NCI-H526 (cell line): ENCODE measurements around the gene FOXP3.
"Not testable (repeated sequence)": the region's sequence is repeated elsewhere in the genome, so short reads cannot be mapped to it uniquely, and the experiment has no call there.

Experiments used
- DNase-seq, 2 experiments: peaks; one replicate each; lab custom pipeline; 2025; lab: John Stamatoyannopoulos, UW

Gene FOXP3, protein sequence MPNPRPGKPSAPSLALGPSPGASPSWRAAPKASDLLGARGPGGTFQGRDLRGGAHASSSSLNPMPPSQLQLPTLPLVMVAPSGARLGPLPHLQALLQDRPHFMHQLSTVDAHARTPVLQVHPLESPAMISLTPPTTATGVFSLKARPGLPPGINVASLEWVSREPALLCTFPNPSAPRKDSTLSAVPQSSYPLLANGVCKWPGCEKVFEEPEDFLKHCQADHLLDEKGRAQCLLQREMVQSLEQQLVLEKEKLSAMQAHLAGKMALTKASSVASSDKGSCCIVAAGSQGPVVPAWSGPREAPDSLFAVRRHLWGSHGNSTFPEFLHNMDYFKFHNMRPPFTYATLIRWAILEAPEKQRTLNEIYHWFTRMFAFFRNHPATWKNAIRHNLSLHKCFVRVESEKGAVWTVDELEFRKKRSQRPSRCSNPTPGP

GRCh38 chrX:49264460-49264859 lies at the start of gene FOXP3:
Gene FOXP3 (minus strand): TSS chrX:49264710. CDS start chrX:49258505, 6,205 bp downstream.
- no peak for DNase-seq

DNA sequence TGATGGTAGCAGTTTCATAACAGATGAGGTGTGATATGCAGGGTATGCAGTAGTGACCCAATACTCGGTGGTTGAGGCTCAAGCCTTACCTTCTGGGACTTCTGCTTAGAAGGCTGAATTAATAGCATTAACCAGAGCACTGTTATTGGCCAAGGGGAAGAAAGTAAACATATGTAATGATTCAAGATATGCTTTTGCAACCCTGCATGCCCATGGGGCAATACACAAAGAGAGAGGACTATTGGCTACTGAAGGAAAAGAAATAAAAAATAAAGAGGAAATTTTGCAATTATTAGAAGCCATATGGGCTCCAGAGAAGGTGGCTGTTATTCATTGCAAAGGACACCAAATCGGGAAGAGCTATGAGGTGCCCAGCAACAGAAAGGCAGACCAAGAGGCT lies 47.7 kb upstream of the FOXP3 start:
- DNase-seq: no peak

DNA sequence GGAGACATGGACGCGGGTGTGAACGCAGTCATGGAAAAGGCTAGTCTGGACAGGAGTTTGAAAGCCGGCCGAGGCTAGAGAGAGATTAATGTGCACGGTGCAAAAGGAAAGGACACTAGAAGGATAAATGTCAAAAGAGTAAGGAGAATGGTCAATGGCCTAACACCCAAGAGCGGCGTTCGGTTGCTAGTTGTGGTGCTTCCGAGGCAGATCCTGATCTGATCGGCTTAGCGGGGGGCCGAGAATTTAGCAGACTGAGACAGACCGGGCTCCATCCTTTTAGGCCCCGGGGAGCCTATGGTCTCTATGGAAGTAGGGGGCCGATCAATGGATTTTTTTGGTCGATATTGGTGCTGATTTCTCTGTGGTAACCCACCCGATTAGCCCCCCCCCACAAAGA lies 45.9 kb upstream of the FOXP3 start:
- no peak for DNase-seq

DNA sequence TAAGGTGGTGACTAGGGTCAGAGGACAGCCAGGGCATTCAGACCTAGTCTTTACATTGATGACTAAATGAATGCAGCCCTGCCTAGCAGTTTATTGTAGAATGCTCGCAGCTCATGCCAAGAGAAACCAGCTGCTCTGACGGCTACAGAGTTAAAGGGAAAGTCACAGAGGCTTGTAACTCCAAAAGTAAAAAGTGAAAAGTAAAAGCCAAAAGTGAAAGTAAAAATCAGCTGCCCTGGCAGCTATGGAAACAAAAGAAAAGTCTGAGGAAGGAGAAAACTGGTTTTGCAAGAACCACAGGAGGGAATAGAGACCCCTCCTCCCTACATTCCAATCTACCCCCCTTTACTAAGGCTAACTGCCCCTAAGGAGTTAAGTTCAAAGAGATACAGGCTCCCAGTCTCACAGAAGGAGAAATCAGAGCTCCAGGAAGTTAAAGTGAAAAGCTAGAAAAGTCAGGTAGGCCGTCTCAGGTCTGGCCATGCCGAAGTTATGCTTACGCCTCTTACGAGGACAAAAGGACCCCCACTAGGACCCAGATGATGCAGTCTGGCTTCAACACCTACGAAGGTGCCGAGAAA lies 45.0 kb upstream of the FOXP3 start:
- DNase-seq: no peak

DNA sequence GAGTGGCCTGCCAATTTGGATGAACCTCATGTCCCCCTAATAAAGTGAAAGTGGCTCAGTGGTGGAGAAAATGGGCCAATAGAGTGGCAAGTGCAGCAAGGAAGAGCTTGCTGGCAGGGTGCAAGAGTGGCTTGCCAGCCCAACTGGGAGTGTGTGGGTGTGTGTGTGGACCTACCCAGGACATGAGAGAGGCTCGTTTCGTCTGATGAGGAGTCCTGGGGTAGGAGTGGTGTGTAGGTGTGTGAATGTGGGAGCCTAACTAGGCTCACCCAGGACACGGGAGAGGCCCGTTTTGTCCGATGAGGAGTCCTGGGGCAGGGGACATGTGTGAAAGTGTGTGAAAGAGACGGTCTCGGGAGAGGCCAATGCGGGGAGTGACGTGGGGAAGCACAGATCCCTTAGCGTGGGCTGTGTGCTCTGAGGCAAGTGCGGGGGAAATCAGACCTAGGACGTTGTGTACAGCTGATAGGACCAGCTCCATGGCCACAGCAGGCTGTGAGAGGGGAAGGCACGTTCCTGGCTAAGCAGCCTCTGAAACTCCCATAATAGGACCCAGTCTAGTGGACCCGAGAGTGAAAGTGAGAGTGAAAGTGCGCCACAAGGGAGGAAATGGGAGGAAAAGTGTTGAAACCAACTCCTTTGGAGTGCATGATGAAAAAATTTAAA lies 44.2 kb upstream of the FOXP3 start:
- DNase-seq: no peak

DNA sequence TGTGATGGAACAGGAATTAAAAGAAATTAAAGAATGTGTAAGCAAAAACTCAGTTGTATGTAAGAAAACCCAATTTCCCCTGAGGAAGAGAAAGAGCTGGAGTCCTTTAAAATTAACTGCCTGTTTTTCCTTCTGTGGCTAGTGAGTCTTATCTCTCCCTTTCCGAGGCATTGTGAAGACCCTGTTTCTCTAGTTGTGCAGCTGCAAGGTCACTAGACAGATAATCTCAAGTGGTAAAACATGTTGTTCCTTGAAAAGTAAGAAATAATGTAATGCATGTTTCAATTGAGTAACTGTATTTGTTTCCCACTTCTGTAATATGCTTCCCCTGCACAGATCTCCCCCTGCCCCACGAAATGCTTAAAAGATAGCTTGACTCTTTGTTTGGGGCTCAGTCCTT lies 43.3 kb upstream of the FOXP3 start:
- DNase-seq: not testable (repeated sequence)

GRCh38 chrX:49303346-49303745 lies 38.8 kb upstream of the FOXP3 start, which contains the start of gene GAGE10:
Gene GAGE10 (plus strand): TSS chrX:49303646. CDS start chrX:49304860, 1,214 bp downstream.
- DNase-seq: no peak

DNA sequence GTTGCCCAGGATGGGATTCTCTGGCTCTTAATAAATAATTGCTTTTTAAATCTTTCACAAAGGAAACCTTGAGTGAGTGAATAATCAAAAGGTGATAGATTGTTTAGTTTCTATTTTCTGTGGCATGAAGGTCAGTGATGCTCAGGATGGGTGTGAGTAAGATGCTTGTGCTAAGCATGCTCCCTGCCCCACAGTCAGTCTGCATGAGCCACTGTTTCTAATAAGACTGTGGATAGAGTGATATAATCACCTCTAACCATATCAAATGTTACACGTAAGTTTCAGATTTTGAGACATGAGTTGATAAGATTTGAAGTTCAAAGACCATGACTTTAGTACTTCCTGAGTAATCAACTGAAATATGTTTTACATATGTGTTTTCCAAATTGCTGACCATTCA lies 36.2 kb upstream of the FOXP3 start:
- no peak for DNase-seq

- not testable (repeated sequence) for DNase-seq
Observed at GRCh38 chrX:49299293-49299692, 34.8 kb upstream of the FOXP3 start.

- no peak for DNase-seq
Observed at GRCh38 chrX:49292400-49293362, 28.2 kb upstream of the FOXP3 start.

GRCh38 chrX:49291615-49292337 lies 27.3 kb upstream of the FOXP3 start:
- peak; percentile 12 to 64 for DNase-seq

DNA sequence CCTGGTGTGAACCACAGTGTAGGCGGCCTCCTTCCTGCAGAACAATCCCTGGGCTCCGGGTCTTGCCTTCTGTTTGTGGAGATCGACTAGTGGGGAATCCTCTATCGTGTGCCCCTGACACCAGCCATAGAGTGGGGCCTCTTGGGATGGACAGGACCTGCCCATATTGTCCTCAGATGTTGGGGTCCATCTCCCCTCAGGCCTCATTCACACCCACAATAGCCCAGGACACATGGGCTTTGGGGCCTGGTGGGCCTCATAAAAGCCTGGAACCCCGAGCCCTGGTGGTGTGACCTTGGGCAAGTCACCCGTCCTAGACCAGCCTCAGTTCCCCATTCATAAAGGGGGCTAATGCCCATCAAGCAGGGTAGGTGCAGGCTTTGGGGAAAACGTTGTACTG lies 25.7 kb upstream of the FOXP3 start:
- no peak for DNase-seq

GRCh38 chrX:49287665-49288064 lies 23.2 kb upstream of the FOXP3 start:
- no peak for DNase-seq

DNA sequence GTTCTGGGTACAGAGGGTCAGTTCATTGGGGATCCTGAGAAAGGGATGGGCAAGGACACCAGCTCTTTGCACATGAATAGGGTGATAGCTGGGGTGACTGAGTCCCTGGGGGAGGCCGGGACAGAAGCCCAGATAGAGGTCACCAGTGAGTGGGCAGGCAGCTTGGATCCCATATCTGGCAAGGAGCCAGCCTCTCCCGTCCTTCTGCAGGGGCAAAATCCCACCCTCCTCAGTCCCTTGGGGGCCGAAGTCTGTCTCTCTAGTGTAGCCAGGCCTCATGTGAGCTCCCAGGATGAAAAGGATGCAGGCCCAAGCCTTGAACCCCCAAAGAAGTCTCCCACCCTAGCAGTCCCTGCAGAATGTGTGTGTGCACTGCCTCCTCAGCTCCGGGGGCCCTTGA lies 22.1 kb upstream of the FOXP3 start:
- no peak for DNase-seq

DNA sequence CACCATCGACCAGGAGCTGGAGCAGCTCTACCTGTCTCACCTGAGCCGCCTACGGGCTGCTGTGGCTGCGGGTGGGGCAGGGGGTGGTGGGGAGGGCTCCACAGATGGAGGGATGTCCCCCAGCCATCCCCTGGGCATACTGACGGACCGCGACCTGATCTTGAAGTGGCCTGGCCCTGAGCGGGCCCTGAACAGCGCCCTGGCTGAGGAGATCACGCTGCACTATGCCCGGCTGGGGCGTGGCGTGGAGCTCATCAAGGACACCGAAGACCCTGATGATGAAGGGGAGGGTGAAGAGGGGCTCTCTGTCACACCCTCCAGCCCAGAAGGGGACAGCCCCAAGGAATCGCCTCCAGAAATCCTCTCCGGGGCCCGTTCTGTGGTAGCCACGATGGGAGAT lies 21.6 kb upstream of the FOXP3 start:
- DNase-seq: no peak

DNA sequence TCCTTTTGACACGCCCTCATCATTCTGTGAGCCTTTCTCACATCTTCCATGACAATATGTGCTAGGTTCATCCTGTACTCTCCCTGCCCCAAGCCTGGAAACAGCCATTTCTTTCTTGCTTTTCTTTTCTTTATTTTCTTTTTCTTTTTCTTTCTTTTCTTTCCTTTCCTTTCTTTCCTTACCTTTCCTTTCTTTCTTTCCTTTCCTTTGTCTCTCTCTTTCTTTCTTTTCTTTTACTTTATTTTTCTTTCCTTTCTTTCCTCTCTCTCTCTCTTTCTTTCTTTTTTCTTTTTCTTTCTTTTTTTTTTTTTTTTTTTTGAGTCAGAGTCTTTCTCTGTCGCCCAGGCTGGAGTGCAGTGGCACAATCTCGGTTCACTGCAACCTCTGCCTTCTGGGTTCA lies 19.7 kb upstream of the FOXP3 start:
- no peak for DNase-seq

GRCh38 chrX:49282647-49283011 lies 18.1 kb upstream of the FOXP3 start:
- DNase-seq: peak; percentile 9 to 37

GRCh38 chrX:49278081-49278480 lies 13.6 kb upstream of the FOXP3 start:
- DNase-seq: no peak

- no peak for DNase-seq
Observed at GRCh38 chrX:49277535-49277830, 13.0 kb upstream of the FOXP3 start.

DNA sequence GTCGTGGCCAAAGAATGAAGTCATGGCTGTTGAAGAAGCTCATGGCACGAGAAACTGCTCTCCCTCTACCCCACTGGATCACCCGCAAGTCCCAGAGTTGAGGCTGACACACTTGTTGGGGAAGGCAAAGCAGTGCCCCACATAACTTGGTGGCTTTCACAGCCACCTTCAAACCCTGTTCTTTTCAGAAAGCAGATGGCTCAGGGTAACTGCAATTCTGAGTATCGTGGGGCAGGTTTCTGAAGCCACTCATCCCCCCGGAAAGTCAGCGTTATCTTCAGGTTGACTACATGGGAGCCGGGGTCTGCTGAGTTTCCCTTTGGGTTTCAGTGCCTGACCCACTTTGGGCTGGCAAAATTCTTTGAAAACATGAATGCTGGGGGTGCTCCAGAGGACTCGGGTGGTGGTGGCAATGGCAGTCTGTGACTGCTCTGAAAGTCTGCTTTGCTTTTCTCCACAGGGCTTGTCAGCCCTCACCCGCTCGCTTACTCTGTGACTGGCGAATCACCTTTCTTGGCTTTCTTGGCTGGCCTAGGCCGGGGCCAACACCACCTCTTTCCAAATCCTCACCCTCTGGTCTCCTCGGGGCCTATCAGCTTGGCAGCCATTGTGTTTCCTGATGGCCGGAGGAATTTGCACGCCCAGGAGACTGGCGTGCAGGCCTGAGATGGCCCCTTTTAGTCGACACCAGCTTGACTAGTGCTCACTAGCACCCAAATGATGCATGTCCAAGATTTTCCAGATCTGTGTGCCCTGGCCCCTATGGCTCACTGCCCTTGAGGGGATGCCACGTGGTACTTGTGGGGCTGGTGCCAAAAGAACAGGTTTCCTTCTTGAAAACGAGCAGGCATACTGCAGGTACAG lies 12.4 kb upstream of the FOXP3 start:
- DNase-seq: no peak
